ENCODE data around the gene GPD1. TPM values are rescaled to one million over a fixed set of nuclear protein-coding genes. Genes with fewer than 3 reads are reported as not detected.

The GPD1 gene
- 33.9 TPM for total RNA-seq
- long read RNA-seq, transcript GPD1-201 (8 exons, 3,082 nt): major isoform, 67 of 79 reads
- long read RNA-seq, partial matches to known transcripts: 6 of 79 reads
- long read RNA-seq, other reads (novel, unspliced or antisense): 6 of 79 reads

DNA sequence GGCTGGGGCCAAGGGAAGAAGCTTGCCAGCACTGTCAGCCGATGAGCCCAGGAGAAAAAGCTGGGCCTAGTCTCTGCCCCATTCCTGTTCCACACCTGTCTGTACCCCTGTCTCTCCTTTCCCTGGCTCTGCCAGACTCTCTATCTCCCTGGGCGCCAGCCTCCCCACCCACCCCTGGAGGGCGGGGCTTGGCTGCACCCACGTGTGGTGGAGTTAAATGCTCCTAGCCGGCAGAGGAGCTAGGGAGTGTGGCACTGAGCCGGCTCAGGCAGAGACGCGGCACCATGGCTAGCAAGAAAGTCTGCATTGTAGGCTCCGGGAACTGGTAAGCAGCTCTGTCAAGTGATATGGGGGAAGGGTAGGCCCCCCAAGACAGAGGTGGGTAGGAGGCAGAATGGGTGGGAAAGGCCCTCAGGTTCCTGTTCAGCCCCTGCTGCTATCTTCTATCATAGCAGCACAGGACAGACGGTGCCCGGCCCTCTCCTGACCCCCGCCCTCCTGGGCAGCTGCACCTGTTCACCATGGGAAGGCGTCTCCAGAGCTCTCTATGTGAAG is at the start of gene GPD1:
TSS of gene GPD1 (plus strand) at position 242 of the 555 bp plus-strand sequence. CDS start at position 285, 43 bp downstream.
- DNase-seq (peak; percentile 85), ATAC-seq (peak; percentile 93)
- intact Hi-C loops (cut with micrococcal nuclease): no loop called here

- ATAC-seq: peak; percentile 59
- peak; percentile 61 for DNase-seq
- intact Hi-C loops (cut with micrococcal nuclease): loop anchor here (5.0 kb wide), 1 partner anchor 89 kb away; no protein-coding TSS in a partner anchor
Measured at GRCh38 chr12:50055831-50056638, 47.8 kb upstream of the GPD1 start.

DNA sequence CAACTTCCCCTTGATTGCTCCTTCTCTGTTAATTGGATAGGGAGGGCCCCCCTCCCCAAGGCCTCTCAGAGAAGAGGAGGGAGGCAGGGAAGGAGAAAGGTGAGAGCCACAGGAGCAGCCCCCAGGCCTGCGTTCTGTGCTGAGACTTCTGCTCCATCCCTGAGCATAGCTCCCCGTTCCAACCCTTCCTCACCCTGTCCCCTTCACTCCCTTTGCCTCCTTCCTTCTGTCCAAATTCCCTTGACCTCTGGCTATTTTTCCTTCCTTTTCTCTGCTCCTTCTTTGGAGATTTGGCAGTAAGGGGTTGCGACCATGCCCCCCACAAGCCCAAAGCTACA is 47.2 kb upstream of the GPD1 start:
- no peak for DNase-seq
- intact Hi-C loops (cut with micrococcal nuclease): loop anchor here (5.0 kb wide), 1 partner anchor 89 kb away; no protein-coding TSS in a partner anchor
- no peak for ATAC-seq

- ATAC-seq (peak; percentile 90), DNase-seq (peak; percentile 87)
- intact Hi-C loops (cut with micrococcal nuclease): loop anchor here (5.0 kb wide), 1 partner anchor 90 kb away; no protein-coding TSS in a partner anchor
Measured at GRCh38 chr12:50057000-50057841, 46.6 kb upstream of the GPD1 start, which contains the start of gene ASIC1. ASIC1 (plus strand) TSS chr12:50057596; CDS start chr12:50058767, 1,171 bp downstream.

DNA sequence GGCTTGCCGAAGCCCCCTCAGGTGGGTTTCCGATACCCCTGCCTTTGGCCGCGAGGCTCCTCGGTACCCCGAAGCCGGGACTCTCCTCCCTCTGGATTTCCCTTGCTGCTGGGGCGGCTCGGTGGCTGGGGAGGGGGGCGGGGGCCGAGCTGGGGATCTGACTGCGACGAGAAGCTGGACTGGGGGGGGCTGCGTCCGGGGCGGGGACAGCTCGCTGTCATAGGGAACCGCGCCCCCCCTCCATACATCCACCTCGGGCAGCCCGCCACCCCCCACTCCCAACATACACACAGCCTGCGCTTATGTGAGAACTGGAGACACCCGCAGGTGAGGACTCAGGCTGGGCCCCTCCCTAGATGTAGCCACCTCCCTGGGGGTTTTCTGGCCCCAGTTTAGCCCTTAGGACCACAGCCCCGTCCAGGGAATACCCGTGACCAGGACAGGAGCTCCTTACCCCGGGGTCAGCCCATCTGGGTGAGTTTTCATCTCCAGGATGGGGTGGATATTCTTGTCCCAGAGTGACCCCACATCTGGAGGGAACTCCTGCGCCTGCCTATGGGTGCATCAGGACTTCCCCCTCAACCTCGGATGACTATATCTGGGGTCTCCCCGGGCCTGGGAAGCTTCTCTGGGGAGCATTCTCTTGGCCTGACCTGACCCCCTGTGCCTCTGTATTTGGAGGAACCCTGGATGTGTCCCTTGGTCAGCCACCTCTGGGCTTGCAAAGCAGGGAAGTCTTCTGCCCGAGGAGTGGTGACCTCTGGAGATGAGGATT is 45.7 kb upstream of the GPD1 start:
- intact Hi-C loops (cut with micrococcal nuclease): loop anchor here (5.0 kb wide), 1 partner anchor 91 kb away; no protein-coding TSS in a partner anchor
- DNase-seq: no peak
- no peak for ATAC-seq

DNA sequence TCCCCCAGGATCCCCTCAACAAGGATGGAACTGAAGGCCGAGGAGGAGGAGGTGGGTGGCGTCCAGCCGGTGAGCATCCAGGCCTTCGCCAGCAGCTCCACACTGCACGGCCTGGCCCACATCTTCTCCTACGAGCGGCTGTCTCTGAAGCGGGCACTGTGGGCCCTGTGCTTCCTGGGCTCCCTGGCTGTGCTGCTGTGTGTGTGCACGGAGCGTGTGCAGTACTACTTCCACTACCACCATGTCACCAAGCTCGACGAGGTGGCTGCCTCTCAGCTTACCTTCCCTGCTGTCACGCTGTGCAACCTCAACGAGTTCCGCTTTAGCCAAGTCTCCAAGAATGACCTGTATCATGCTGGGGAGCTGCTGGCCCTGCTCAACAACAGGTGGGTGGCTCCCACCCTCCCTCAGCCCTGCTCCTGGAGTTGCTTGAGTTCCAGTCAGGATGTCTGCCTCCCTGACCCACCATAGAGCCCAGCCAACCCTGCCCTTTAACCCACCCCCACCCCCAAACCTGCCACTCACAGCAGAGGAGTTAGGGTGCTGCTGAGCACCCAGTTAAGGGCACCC is 45.0 kb upstream of the GPD1 start:
- intact Hi-C loops (cut with micrococcal nuclease): loop anchor here (5.0 kb wide), 1 partner anchor 92 kb away; no protein-coding TSS in a partner anchor
- ATAC-seq: no peak
- DNase-seq: no peak

DNA sequence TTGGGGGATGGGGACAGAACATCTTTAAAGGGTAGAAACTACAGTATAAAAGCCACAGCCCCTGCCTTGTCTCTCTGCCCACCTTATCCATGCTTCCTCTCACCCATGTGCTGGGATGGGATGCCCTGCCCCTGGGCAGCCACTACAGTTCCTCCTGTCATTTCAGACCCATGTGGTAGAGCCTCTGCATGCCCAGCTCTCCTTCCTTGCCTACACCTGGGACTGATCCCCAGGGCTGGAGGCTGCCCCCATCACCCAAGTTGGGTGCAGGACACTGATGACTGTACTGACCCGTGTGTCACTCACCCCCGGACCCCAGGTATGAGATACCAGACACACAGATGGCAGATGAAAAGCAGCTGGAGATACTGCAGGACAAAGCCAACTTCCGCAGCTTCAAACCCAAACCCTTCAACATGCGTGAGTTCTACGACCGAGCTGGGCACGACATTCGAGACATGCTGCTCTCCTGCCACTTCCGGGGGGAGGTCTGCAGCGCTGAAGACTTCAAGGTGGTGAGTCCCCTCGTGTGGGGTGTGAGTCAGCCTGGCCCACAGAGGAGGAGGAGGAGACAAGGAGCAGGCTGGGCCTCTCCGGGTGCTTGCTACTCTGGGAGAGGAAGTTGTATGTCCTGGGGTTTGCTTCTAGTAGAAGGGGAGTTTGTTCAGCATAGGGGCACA is 44.2 kb upstream of the GPD1 start:
- DNase-seq (no peak), ATAC-seq (no peak)
- intact Hi-C loops (cut with micrococcal nuclease): loop anchor here (5.0 to 10.0 kb wide), 2 partner anchors 92 to 195 kb away; no protein-coding TSS in a partner anchor

GRCh38 chr12:50060120-50060468 is 43.7 kb upstream of the GPD1 start:
- intact Hi-C loops (cut with micrococcal nuclease): loop anchor here (10.0 kb wide), 1 partner anchor 195 kb away; no protein-coding TSS in a partner anchor
- no peak for ATAC-seq
- no peak for DNase-seq

GRCh38 chr12:50061171-50061570 is 42.6 kb upstream of the GPD1 start:
- DNase-seq (no peak), ATAC-seq (no peak)
- intact Hi-C loops (cut with micrococcal nuclease): loop anchor here (10.0 kb wide), 1 partner anchor 196 kb away; no protein-coding TSS in a partner anchor

DNA sequence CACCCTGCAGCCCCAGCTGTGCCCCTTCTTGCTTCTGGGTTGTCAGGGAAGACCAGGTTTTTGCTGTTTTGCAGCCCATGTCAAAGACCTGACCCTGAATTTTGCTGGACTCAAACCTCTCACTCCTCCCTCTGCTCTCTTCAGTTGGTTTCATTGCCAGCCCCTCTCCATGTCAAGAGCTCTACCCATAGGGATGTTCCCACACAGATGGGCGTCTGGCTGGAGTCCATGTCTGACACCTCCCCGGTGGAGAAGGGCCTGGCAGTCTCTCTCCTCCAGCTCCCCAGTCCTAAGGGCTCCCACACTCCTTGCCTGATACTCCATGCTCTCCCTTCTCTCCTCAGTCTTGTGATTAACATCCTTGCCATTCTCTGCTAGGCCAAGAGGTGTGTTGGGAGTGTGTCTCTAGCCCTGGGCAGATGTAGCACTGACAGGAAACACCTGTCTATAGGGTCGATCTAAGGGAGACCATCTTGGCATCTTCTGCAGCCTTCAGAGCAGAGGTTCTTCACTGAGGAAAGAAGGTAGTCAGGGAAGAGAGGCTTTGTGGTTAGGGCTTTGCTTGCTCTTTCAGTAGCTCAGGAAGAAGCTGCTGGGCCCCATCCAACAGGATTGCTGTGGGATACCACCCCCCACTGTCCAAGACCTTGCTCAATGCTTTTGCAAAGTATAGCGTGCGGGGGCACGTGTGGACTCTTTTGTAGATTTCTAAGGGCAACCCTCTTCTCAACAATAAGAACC is 41.7 kb upstream of the GPD1 start:
- ATAC-seq (no peak), DNase-seq (no peak)
- intact Hi-C loops (cut with micrococcal nuclease): loop anchor here (10.0 kb wide), 1 partner anchor 197 kb away; no protein-coding TSS in a partner anchor

DNA sequence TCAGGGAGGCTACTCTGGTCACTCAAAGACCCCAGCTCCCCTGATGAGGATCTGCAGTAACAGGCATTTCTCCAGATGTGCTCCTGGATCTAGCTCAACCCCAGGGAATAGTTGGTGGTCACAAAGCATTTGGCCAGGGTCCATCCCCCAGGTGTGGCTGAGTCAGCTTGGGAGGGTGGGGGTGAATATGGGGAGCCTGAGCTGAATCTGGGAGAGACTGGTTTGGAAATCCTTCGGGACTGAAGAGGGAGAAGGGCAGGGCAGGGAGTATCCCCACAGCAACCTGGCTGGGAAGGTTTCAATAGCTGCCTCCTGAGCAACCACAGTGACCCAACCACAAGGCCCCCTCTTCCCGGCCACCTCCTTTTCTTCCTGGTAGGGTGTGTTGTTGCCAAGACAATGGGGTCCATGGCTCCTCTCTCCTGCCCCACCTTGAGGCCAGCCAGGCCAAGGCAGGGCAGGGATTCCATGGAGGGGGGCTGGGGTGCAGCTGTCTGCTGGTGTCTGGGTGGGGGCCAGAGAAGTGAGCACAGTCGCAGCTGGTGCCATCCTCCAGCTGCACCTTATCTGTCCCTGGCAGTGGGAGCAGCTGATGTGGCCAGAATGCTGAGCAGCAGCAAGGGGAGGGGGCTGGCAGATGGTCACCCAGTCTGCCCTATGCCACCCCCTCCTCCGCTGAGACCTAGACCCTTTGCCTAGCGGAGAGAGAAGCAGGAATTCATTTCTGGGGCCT is 40.9 kb upstream of the GPD1 start:
- intact Hi-C loops (cut with micrococcal nuclease): loop anchor here (10.0 kb wide), 1 partner anchor 198 kb away; no protein-coding TSS in a partner anchor
- DNase-seq: no peak
- ATAC-seq: no peak

- ATAC-seq (no peak), DNase-seq (no peak)
- intact Hi-C loops (cut with micrococcal nuclease): loop anchor here (5.0 to 10.0 kb wide), 2 partner anchors 96 to 201 kb away; no protein-coding TSS in a partner anchor
Measured at GRCh38 chr12:50065726-50066310, 38.0 kb upstream of the GPD1 start.

- ATAC-seq: peak; percentile 55
- DNase-seq: no peak
- intact Hi-C loops (cut with micrococcal nuclease): loop anchor here (5.0 to 10.0 kb wide), 2 partner anchors 96 to 202 kb away; no protein-coding TSS in a partner anchor
Measured at GRCh38 chr12:50066402-50066801, 37.4 kb upstream of the GPD1 start.

- DNase-seq (no peak), ATAC-seq (no peak)
- intact Hi-C loops (cut with micrococcal nuclease): loop anchor here (5.0 to 10.0 kb wide), 2 partner anchors 93 to 204 kb away; no protein-coding TSS in a partner anchor
Measured at GRCh38 chr12:50069069-50069468, 34.7 kb upstream of the GPD1 start.

DNA sequence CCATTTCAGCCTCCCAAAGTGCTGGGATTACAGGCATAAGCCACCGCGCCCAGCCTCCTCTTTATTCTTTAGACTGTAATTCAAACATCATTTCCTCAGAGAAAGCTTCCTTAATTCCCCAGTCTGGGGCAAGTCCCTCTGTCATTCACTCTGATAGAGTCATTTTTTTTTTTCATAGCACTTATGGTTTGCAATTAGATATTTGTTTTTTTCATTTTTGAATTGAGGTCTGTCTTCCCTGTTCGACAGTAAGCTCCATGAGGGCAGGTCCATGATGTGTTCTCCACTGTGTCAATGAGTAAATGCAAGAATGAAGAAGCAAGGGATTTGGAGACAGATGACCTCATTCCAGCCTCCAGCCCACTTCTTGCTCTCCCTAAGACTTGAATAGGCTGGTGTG is 34.3 kb upstream of the GPD1 start:
- DNase-seq: no peak
- intact Hi-C loops (cut with micrococcal nuclease): loop anchor here (5.0 to 10.0 kb wide), 2 partner anchors 93 to 205 kb away; no protein-coding TSS in a partner anchor
- ATAC-seq: no peak

Measured in left ventricle myocardium superior (tissue), 1 donor.